Common myeloid progenitor, CD34-positive (primary cell): Measurements from ENCODE around the gene FBXL4.

Source experiments
- CTCF ChIA-PET: fragments of 350-600 bp; sonication (Branson Sonifier 250); formaldehyde crosslinking; loops from one replicate; lab custom pipeline; 2021; ENCODE audit warnings: antibody characterized with exemption; lab: Charles Lee
- POLR2A ChIA-PET: fragments of 350-600 bp; sonication (Branson Sonifier 250); formaldehyde crosslinking; loops from one replicate; lab custom pipeline; 2021; ENCODE audit warnings: antibody characterized with exemption; lab: Charles Lee
- DNase-seq, 3 donors: peaks; one replicate each; pipeline versions ENCODE4 v3.0.0 to v3.0.0-alpha.2; 2013
- H3K27ac ChIP-seq, 2 experiments: 1 replicate in 1 of 2; 2 replicates in 1 of 2; pipeline ENCODE4 v1.7.0; 2013; ENCODE audit warnings: inconsistent platforms in 2 of 2, low read length in 2 of 2, mild to moderate bottlenecking in 2 of 2, low read depth in 1 of 2, moderate library complexity in 1 of 2; ENCODE audit not compliant: severe bottlenecking in 2 of 2, insufficient read depth in 1 of 2, poor library complexity in 1 of 2
- H3K27me3 ChIP-seq, 5 experiments: replicated peaks in 2 of 5; 1 replicate in 3 of 5; 2 replicates in 2 of 5; pipeline versions ENCODE4 v1.6.1 to v1.7.0; 2013; ENCODE audit warnings: low read length in 4 of 5, mild to moderate bottlenecking in 2 of 5, moderate library complexity in 2 of 5, inconsistent platforms in 1 of 5; ENCODE audit not compliant: insufficient read depth in 5 of 5, control insufficient read depth in 4 of 5
- H3K36me3 ChIP-seq, 4 experiments: 1 replicate in 2 of 4; 2 replicates in 2 of 4; pipeline versions ENCODE4 v1.6.1 to v1.7.0; 2013; ENCODE audit warnings: low read length in 3 of 4, control low read depth in 1 of 4, mild to moderate bottlenecking in 1 of 4; ENCODE audit not compliant: control insufficient read depth in 4 of 4, insufficient read depth in 4 of 4
- H3K4me1 ChIP-seq, 4 experiments: 1 replicate in 3 of 4; 2 replicates in 1 of 4; pipeline versions ENCODE4 v1.6.1 to v1.7.1; 2013; ENCODE audit warnings: low read length in 3 of 4, mild to moderate bottlenecking in 3 of 4, control low read depth in 1 of 4, inconsistent platforms in 1 of 4, moderate library complexity in 1 of 4; ENCODE audit not compliant: control insufficient read depth in 4 of 4, insufficient read depth in 4 of 4; ENCODE audit errors: control extremely low read depth in 1 of 4
- H3K4me3 ChIP-seq, 7 experiments: 1 replicate in 4 of 7; 2 replicates in 3 of 7; pipeline versions ENCODE4 v1.5.1 to v1.7.0; 2013; ENCODE audit warnings: mild to moderate bottlenecking in 7 of 7, low read length in 6 of 7, moderate library complexity in 6 of 7, inconsistent platforms in 2 of 7, low read depth in 2 of 7, control low read depth in 1 of 7; ENCODE audit not compliant: insufficient read depth in 4 of 7, control insufficient read depth in 1 of 7; ENCODE audit errors: extremely low read depth in 1 of 7
- H3K9me3 ChIP-seq, 5 experiments: 1 replicate in 4 of 5; 2 replicates in 1 of 5; pipeline versions ENCODE4 v1.6.1 to v1.7.1; 2013; ENCODE audit warnings: low read length in 4 of 5, mild to moderate bottlenecking in 2 of 5, inconsistent platforms in 1 of 5, low read depth in 1 of 5, moderate library complexity in 1 of 5; ENCODE audit not compliant: control insufficient read depth in 4 of 5, insufficient read depth in 2 of 5; ENCODE audit errors: control extremely low read depth in 1 of 5
- WGBS: methylation state at CpG from one replicate; pipeline ENCODE4 v1.1.5; 2013; ENCODE audit not compliant: insufficient coverage; 5-methylcytosine and 5-hydroxymethylcytosine counted together

FBXL4 gene

DNA sequence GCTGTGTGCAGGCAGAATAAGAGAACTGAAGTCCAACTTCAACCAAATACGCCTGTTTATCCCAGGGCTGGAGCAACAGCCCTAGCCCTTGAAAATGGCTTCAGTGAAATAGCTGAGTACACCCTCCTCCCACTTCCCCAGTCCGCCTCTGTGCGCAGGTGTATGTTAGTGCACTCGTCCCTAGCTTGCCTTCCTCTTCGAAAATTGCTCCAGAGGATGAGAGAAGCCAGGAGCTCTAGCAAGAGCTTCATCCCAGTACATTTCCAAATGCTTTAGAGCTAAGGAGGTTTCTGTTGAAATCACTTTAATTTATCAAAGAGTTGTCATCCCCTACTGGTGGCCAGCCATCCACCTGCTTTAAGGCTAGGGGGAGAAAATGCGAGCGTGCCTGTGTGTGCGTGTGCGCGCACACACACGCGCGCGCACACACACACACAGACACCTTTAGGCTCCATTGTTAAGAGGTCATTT, 118.8 kb downstream of the FBXL4 start:
- Histone ChIP-seq H3K4me3 (no peak overlapping the region), H3K9me3 (peaks cover 0 to 4% (median 0%) of the 10 kb centered on the region in 5 experiments), H3K27ac (no peak overlapping the region), H3K36me3 (no peaks in the 10 kb centered on the region), H3K4me1 (peaks cover 0 to 38% (median 22%) of the 10 kb centered on the region in 4 experiments), H3K27me3 (peaks cover 23 to 100% (median 69%) of the 10 kb centered on the region in 5 experiments)
- WGBS, result 9% methylated on average over 5 of the region's 14 CpGs
- no peak for DNase-seq
- ChIA-PET CTCF (interaction anchor here (1.2 kb wide), 1 partner anchor 16 kb away, joined by 3 read pairs; no protein-coding TSS in a partner anchor), POLR2A (no interaction called here)

DNA sequence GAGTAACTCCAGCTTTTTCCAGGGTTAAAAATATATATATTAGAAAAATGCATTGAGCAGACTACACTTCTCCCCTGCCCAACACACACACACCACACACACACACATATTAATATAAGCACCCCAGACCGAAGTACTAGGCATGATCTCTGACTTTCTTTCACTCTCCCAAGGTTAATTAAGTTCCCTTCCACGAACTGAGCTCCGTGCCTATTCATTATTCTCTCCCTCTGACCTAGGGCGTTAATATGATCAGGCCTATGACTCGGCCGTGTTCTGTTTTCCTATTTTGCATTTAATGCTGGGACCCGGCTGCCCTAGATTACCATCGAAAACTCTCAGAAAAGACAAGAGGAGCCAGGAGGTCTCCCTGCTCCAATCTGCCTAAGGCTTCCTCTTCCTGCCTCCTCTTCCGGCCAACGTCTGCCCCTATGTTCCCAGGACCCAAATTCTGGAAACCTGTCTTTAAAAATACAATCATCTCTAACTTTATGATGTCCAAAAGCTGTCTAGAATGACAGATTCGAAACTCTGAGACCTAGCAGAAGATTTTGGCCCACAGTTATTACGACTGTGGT, 119.4 kb downstream of the FBXL4 start:
- H3K27ac ChIP-seq, result no peak overlapping the region
- H3K4me1 ChIP-seq, result peaks cover 0 to 31% (median 16%) of the 10 kb centered on the region in 4 experiments
- H3K9me3 ChIP-seq, result peaks cover 0 to 4% (median 0%) of the 10 kb centered on the region in 5 experiments
- H3K27me3 ChIP-seq, result peaks cover 28 to 100% (median 68%) of the 10 kb centered on the region in 5 experiments
- no peaks in the 10 kb centered on the region for H3K36me3 ChIP-seq
- ChIA-PET POLR2A (no interaction called here), CTCF (interaction anchor here (1.9 kb wide), 1 partner anchor 291 kb away, joined by 4 read pairs; no protein-coding TSS in a partner anchor)
- 6% methylated on average over 10 of the region's 12 CpGs for WGBS
- DNase-seq, result no peak
- H3K4me3 ChIP-seq, result no peak overlapping the region

DNA sequence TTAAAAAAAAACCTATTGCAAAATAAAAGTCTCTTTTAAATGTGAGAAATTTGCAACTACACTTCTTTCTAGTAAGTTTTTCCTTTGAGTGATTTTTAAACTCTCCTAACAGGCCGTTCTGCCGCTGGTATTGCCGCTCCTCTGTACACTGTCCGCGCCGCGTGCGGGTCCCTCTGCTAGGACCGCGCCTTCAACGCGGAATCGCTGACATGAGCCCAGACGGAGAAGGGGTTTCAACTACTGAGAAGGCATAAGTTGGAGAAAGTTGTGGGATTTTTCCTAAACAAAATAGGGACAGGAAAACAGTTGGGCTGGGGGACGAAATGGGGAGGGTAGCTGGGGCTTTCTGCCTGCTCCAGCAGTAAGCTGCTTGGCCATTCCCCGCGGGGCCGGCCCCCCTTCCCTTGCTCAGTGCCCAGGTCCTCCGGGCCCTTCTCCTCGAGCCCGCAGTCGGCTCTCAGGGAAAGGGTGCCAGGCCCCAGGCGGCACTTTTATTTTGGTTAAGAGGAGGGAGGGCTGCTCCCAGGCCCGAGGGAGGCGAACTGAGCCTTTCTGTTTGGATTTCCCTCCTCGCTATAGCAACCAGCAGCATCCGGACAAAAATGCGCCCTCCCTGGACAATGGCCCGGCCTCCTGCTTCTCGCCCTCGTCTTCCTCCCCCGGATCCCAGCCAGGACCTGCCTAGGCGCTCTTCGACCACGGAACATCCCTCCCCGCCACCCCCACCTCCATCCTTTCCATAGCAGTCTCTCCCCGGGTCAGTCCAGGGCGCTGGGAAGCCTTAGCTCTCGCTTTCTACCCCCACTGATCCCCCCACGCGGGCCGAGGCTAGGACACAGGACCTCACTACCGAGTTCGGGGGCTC, 120.2 kb downstream of the FBXL4 start:
- H3K27ac ChIP-seq, result no peak overlapping the region
- H3K4me1 ChIP-seq, result peaks cover 0 to 24% (median 10%) of the 10 kb centered on the region in 4 experiments
- H3K9me3 ChIP-seq, result peaks cover 0 to 4% (median 0%) of the 10 kb centered on the region in 5 experiments
- H3K27me3 ChIP-seq, result peaks cover 32 to 98% (median 65%) of the 10 kb centered on the region in 5 experiments
- ChIA-PET POLR2A (no interaction called here), CTCF (interaction anchor here (1.9 kb wide), 1 partner anchor 292 kb away, joined by 4 read pairs; no protein-coding TSS in a partner anchor)
- no peak overlapping the region for H3K4me3 ChIP-seq
- DNase-seq, result no peak
- H3K36me3 ChIP-seq, result no peaks in the 10 kb centered on the region
- 7% methylated on average over 18 of the region's 44 CpGs for WGBS

DNA sequence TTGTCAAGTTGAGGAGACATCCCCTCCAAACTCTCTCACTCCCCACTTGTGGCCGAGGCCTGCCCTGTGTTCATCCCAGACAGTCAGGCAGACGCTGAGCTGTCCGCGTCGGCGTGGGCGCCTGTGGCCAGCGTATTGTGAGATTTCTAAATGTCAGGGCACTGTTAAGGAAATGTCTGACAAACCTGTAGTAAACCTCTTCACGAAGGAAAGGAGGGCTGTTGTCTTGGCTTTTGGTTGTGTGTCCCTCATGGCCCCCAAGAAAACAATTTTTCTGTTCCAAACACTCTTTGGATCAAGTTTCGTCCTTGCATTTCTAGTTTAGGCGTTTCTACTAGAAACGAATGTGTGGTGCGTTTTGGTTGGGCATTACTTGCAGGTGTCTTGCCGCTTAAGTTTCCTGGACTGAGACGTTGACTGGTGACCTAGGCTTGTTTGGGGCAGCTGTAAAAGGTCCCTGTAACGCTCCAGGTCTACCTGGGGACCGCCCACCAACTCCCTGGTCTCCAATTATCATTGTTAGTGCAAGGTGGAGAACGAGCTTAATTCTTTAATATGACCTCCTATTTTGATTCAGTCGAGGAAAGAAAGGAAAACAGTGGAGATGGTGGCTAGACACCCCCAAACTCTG, 122.0 kb downstream of the FBXL4 start:
- H3K9me3 ChIP-seq, result peaks cover 0 to 4% (median 0%) of the 10 kb centered on the region in 5 experiments
- POLR2A ChIA-PET, result no interaction called here
- whole genome bisulfite sequencing, result 3% methylated on average over 4 of the region's 19 CpGs
- peaks cover 0 to 10% (median 2%) of the 10 kb centered on the region in 4 experiments for H3K4me1 ChIP-seq
- no peak overlapping the region for H3K4me3 ChIP-seq
- no peak overlapping the region for H3K27ac ChIP-seq
- H3K36me3 ChIP-seq, result no peaks in the 10 kb centered on the region
- DNase-seq, result no peak
- CTCF ChIA-PET, result interaction anchor here (0.8 kb wide), 1 partner anchor 10 kb away, joined by 3 read pairs; no protein-coding TSS in a partner anchor
- H3K27me3 ChIP-seq, result peaks cover 35 to 97% (median 60%) of the 10 kb centered on the region in 5 experiments

DNA sequence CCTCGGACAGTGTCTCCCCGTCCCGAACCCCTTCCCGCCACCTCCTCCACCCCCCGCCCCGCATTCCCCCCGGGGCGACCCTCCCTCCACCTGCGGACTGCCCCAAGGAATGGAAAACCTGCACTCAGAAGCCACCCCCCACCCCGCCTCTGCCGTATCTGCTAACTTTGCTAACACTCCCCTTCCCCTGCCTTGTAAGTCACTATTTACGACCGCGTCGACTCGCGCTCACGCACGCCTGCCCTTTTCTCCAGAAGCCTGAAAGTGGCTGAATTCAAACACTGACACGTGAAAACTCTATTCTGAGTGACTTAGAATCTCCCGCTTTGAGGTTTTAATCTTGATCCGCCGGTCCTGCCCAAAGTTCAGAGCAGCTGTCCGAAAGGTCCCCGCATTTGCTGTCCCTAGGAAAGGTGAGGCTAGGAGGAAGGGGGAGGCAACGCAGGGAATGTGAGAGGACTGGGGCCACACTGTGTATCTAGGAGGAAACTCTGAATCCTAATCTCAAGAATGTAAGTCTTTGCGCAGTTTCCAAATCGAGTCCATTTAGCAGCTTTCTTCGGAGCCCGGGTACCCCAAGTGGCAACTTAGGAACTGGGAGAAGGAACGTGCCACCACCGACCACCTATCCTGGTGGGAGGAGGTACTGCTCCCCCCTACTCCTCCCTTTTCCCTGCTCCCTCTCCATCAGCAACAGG, 122.7 kb downstream of the FBXL4 start:
- peaks cover 33 to 97% (median 54%) of the 10 kb centered on the region in 5 experiments for H3K27me3 ChIP-seq
- WGBS, result 4% methylated on average over 19 of the region's 32 CpGs
- peak in 1 of 3 donors; percentile 1 for DNase-seq
- peaks cover 0 to 10% (median 2%) of the 10 kb centered on the region in 4 experiments for H3K4me1 ChIP-seq
- ChIA-PET CTCF (interaction anchor here (0.8 kb wide), 1 partner anchor 11 kb away, joined by 3 read pairs; no protein-coding TSS in a partner anchor), POLR2A (no interaction called here)
- H3K27ac ChIP-seq, result no peak overlapping the region
- H3K36me3 ChIP-seq, result no peaks in the 10 kb centered on the region
- peaks cover 0 to 4% (median 0%) of the 10 kb centered on the region in 5 experiments for H3K9me3 ChIP-seq
- no peak overlapping the region for H3K4me3 ChIP-seq

DNA sequence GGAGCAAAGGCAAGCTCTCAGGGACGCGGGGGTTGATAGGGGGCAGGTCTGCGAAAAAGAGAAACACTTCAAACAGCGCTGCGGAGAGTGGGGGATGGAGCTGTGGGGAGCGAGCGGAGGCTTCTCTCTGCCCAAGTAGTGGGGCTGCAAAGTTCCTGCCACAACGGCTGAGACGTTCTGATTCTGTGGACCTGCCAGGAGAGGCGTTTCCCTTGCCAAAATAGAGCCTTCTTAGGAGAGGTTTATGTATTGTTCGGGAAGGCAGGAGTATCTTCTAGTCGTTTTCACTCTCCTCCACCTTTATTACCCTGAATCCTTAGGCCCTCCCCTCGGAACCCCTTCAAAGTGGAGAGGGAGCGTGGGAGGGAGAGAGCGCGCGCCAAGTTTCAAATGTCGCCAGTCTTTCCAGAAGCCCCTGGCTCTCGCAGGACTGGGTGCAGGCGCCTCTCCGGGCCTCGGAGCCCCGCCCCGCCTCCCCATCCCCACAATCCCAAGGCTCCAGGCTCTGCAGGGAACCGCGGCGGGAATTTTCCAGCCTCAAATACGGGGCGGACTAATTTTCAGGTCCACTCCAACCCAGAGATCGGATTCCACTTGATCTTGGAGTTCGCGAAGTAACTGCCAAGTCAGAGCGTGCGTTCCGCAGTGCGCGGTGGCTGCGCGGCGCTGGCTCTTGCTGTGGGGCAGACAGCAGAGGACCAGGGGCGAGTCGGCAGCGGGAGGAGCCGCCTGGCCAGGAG, 123.4 kb downstream of the FBXL4 start:
- peaks cover 0 to 4% (median 0%) of the 10 kb centered on the region in 5 experiments for H3K9me3 ChIP-seq
- peaks cover 35 to 96% (median 50%) of the 10 kb centered on the region in 5 experiments for H3K27me3 ChIP-seq
- WGBS, result 2% methylated on average over 24 of the region's 44 CpGs
- no peak overlapping the region for H3K27ac ChIP-seq
- ChIA-PET CTCF (interaction anchor here (1.7 kb wide), 1 partner anchor 9 kb away, joined by 5 read pairs; no protein-coding TSS in a partner anchor), POLR2A (no interaction called here)
- no peaks in the 10 kb centered on the region for H3K36me3 ChIP-seq
- peak overlapping the region in 1 of 7 experiments; percentile 7 for H3K4me3 ChIP-seq
- peaks cover 0 to 10% (median 2%) of the 10 kb centered on the region in 4 experiments for H3K4me1 ChIP-seq
- peak in 2 of 3 donors; percentile 1 to 15 for DNase-seq
